ENCODE measurements around the gene INTS11. TPM values are rescaled to one million over a fixed set of nuclear protein-coding genes. Genes with fewer than 3 reads are reported as not detected.

INTS11 gene
- total and polyA plus RNA-seq, 2 of the 8 experiments (the other 6 are each of a cell fraction or from before 2014, with no cell fraction given) = 113 to 243 TPM

- TF ChIP-seq, protein P1, sequence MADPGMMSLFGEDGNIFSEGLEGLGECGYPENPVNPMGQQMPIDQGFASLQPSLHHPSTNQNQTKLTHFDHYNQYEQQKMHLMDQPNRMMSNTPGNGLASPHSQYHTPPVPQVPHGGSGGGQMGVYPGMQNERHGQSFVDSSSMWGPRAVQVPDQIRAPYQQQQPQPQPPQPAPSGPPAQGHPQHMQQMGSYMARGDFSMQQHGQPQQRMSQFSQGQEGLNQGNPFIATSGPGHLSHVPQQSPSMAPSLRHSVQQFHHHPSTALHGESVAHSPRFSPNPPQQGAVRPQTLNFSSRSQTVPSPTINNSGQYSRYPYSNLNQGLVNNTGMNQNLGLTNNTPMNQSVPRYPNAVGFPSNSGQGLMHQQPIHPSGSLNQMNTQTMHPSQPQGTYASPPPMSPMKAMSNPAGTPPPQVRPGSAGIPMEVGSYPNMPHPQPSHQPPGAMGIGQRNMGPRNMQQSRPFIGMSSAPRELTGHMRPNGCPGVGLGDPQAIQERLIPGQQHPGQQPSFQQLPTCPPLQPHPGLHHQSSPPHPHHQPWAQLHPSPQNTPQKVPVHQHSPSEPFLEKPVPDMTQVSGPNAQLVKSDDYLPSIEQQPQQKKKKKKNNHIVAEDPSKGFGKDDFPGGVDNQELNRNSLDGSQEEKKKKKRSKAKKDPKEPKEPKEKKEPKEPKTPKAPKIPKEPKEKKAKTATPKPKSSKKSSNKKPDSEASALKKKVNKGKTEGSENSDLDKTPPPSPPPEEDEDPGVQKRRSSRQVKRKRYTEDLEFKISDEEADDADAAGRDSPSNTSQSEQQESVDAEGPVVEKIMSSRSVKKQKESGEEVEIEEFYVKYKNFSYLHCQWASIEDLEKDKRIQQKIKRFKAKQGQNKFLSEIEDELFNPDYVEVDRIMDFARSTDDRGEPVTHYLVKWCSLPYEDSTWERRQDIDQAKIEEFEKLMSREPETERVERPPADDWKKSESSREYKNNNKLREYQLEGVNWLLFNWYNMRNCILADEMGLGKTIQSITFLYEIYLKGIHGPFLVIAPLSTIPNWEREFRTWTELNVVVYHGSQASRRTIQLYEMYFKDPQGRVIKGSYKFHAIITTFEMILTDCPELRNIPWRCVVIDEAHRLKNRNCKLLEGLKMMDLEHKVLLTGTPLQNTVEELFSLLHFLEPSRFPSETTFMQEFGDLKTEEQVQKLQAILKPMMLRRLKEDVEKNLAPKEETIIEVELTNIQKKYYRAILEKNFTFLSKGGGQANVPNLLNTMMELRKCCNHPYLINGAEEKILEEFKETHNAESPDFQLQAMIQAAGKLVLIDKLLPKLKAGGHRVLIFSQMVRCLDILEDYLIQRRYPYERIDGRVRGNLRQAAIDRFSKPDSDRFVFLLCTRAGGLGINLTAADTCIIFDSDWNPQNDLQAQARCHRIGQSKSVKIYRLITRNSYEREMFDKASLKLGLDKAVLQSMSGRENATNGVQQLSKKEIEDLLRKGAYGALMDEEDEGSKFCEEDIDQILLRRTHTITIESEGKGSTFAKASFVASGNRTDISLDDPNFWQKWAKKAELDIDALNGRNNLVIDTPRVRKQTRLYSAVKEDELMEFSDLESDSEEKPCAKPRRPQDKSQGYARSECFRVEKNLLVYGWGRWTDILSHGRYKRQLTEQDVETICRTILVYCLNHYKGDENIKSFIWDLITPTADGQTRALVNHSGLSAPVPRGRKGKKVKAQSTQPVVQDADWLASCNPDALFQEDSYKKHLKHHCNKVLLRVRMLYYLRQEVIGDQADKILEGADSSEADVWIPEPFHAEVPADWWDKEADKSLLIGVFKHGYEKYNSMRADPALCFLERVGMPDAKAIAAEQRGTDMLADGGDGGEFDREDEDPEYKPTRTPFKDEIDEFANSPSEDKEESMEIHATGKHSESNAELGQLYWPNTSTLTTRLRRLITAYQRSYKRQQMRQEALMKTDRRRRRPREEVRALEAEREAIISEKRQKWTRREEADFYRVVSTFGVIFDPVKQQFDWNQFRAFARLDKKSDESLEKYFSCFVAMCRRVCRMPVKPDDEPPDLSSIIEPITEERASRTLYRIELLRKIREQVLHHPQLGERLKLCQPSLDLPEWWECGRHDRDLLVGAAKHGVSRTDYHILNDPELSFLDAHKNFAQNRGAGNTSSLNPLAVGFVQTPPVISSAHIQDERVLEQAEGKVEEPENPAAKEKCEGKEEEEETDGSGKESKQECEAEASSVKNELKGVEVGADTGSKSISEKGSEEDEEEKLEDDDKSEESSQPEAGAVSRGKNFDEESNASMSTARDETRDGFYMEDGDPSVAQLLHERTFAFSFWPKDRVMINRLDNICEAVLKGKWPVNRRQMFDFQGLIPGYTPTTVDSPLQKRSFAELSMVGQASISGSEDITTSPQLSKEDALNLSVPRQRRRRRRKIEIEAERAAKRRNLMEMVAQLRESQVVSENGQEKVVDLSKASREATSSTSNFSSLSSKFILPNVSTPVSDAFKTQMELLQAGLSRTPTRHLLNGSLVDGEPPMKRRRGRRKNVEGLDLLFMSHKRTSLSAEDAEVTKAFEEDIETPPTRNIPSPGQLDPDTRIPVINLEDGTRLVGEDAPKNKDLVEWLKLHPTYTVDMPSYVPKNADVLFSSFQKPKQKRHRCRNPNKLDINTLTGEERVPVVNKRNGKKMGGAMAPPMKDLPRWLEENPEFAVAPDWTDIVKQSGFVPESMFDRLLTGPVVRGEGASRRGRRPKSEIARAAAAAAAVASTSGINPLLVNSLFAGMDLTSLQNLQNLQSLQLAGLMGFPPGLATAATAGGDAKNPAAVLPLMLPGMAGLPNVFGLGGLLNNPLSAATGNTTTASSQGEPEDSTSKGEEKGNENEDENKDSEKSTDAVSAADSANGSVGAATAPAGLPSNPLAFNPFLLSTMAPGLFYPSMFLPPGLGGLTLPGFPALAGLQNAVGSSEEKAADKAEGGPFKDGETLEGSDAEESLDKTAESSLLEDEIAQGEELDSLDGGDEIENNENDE (IDR thresholded peaks at IDR 0.05; ENCODE audit: insufficient replicate concordance, low read length) = no peak
- TF ChIP-seq FOSL1 (IDR thresholded peaks at IDR 0.05; ENCODE audit: insufficient read depth, low read depth, low read length) (no peak), HDAC6 (IDR thresholded peaks at IDR 0.05; ENCODE audit: low read depth, low read length) (no peak), RNF2 (IDR thresholded peaks at IDR 0.05; ENCODE audit: borderline replicate concordance, low read depth, low read length, missing control alignments, poor library complexity, severe bottlenecking) (no peak), CBX8 (IDR thresholded peaks at IDR 0.05; ENCODE audit: borderline replicate concordance, low read depth, low read length) (no peak), CBX5 (IDR thresholded peaks at IDR 0.05; ENCODE audit: low read depth, low read length) (no peak)
Observed at GRCh38 chr1:1318777-1319645, 5.4 kb downstream of the INTS11 start (continued).

All from H1 (cell line).